Measurements from ENCODE around the gene CAV1.

Gene CAV1

DNA sequence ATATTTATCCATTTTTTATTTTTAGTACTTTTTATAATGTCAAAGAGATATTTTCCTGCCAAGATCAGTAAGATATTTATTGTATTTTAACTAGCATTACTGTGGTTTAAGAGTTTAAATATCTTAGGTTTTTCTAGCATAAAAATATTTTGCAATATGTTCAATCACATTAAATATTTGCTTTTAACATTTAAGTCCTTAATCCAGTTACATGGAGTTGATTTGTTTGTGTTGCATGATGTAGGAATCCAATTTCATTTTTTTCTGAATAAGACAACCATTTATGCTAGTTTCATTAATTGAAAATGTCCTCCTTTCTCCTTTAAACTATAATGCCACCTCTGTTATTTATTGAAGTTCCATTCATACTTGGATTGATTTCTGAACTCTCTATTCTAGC lies 41.8 kb downstream of the CAV1 start:
- Histone ChIP-seq H3K27me3 (replicated peaks in 2 of 5; ENCODE audit: control insufficient read depth in 4 of 5, insufficient read depth in 5 of 5, low read length in 4 of 5) (no peaks in the 10 kb centered on the region), H3K4me1 (ENCODE audit: control extremely low read depth in 1 of 4, control insufficient read depth in 4 of 4, insufficient read depth in 4 of 4, low read length in 3 of 4) (no peaks in the 10 kb centered on the region), H3K9me3 (ENCODE audit: control extremely low read depth in 1 of 5, control insufficient read depth in 4 of 5, insufficient read depth in 2 of 5, low read depth in 1 of 5, low read length in 4 of 5) (no peaks in the 10 kb centered on the region), H3K36me3 (ENCODE audit: control insufficient read depth in 4 of 4, insufficient read depth in 4 of 4, low read length in 3 of 4) (no peaks in the 10 kb centered on the region), H3K27ac (ENCODE audit: insufficient read depth in 1 of 2, low read depth in 1 of 2, low read length in 2 of 2, poor library complexity in 1 of 2, severe bottlenecking in 2 of 2) (no peak overlapping the region), H3K4me3 (ENCODE audit: control insufficient read depth in 1 of 7, extremely low read depth in 1 of 7, insufficient read depth in 4 of 7, low read depth in 2 of 7, low read length in 6 of 7) (no peak overlapping the region)
- DNase-seq, result no peak
- ChIA-PET CTCF (no interaction called here), POLR2A (no interaction called here)

DNA sequence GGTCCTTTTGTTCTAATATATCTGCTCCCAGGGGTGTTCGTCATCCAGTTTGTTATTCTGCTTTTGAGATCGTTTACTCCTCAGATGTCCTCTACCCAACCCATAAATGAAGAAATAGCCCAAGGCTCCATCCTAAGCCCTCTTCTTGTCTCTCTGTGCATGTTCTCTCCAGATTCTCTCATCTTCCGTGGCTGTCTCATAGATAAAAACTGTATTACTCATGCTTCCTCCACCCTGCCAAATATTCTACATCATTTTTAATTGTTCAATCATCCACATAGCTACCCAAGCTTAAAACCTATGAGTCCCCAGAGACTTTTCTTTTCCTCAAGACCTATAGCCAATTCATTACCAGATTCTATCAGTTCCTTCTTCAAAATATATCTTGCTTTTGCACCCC lies 44.9 kb downstream of the CAV1 start:
- no peak for DNase-seq
- no peaks in the 10 kb centered on the region for H3K36me3 ChIP-seq (ENCODE audit: control insufficient read depth in 4 of 4, insufficient read depth in 4 of 4, low read length in 3 of 4)
- H3K4me3 ChIP-seq (ENCODE audit: control insufficient read depth in 1 of 7, extremely low read depth in 1 of 7, insufficient read depth in 4 of 7, low read depth in 2 of 7, low read length in 6 of 7), result no peak overlapping the region
- no peaks in the 10 kb centered on the region for H3K9me3 ChIP-seq (ENCODE audit: control extremely low read depth in 1 of 5, control insufficient read depth in 4 of 5, insufficient read depth in 2 of 5, low read depth in 1 of 5, low read length in 4 of 5)
- H3K4me1 ChIP-seq (ENCODE audit: control extremely low read depth in 1 of 4, control insufficient read depth in 4 of 4, insufficient read depth in 4 of 4, low read length in 3 of 4), result peaks cover 0 to 7% (median 2%) of the 10 kb centered on the region in 4 experiments
- ChIA-PET POLR2A (no interaction called here), CTCF (no interaction called here)
- WGBS (ENCODE audit: insufficient coverage), result 93% methylated on average over 2 of the region's 3 CpGs
- H3K27me3 ChIP-seq (replicated peaks in 2 of 5; ENCODE audit: control insufficient read depth in 4 of 5, insufficient read depth in 5 of 5, low read length in 4 of 5), result no peaks in the 10 kb centered on the region
- no peak overlapping the region for H3K27ac ChIP-seq (ENCODE audit: insufficient read depth in 1 of 2, low read depth in 1 of 2, low read length in 2 of 2, poor library complexity in 1 of 2, severe bottlenecking in 2 of 2)

DNA sequence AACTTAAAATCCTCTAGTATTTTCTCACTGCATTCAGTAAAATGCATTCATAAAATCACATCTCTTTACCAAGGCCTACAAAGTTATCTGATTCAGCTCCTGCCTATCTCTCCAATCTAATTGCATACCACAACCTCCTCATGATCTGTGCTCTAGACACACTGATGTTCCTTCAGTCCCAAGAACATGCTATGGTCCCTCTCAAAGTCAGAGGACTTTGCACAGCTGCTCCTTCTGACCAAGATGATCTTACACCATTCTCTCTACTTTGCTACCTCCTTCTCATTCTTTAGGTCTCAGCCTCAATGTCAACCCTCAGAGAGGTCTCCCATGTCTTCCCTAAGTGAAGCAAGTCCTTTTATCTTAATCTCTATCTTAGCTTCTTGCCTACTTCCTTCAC lies 45.5 kb downstream of the CAV1 start:
- no peak overlapping the region for H3K4me3 ChIP-seq (ENCODE audit: control insufficient read depth in 1 of 7, extremely low read depth in 1 of 7, insufficient read depth in 4 of 7, low read depth in 2 of 7, low read length in 6 of 7)
- DNase-seq, result no peak
- H3K27ac ChIP-seq (ENCODE audit: insufficient read depth in 1 of 2, low read depth in 1 of 2, low read length in 2 of 2, poor library complexity in 1 of 2, severe bottlenecking in 2 of 2), result no peak overlapping the region
- no peaks in the 10 kb centered on the region for H3K9me3 ChIP-seq (ENCODE audit: control extremely low read depth in 1 of 5, control insufficient read depth in 4 of 5, insufficient read depth in 2 of 5, low read depth in 1 of 5, low read length in 4 of 5)
- ChIA-PET CTCF (no interaction called here), POLR2A (no interaction called here)
- H3K36me3 ChIP-seq (ENCODE audit: control insufficient read depth in 4 of 4, insufficient read depth in 4 of 4, low read length in 3 of 4), result no peaks in the 10 kb centered on the region
- peaks cover 0 to 7% (median 2%) of the 10 kb centered on the region in 4 experiments for H3K4me1 ChIP-seq (ENCODE audit: control extremely low read depth in 1 of 4, control insufficient read depth in 4 of 4, insufficient read depth in 4 of 4, low read length in 3 of 4)
- no peaks in the 10 kb centered on the region for H3K27me3 ChIP-seq (replicated peaks in 2 of 5; ENCODE audit: control insufficient read depth in 4 of 5, insufficient read depth in 5 of 5, low read length in 4 of 5)

DNA sequence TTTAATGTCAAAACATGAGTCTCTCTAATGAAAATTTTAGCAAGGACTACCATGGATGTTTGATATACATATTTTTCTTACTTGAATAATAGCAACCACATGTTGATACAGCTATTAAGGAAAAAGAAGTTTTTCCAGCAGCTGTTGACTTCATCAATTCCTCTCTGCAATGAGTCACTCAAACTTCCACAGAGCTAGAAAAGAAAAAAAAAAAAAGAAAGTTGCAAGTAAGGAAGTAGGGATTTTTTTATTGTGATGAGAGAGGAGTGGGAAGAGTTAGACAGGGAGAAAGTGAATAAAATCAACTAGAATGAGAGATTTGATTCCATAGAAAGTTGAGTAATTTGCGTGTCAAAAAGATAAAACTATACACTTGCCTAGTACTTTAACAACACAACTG lies 46.2 kb downstream of the CAV1 start:
- Histone ChIP-seq H3K27ac (ENCODE audit: insufficient read depth in 1 of 2, low read depth in 1 of 2, low read length in 2 of 2, poor library complexity in 1 of 2, severe bottlenecking in 2 of 2) (no peak overlapping the region), H3K27me3 (replicated peaks in 2 of 5; ENCODE audit: control insufficient read depth in 4 of 5, insufficient read depth in 5 of 5, low read length in 4 of 5) (no peaks in the 10 kb centered on the region), H3K4me3 (ENCODE audit: control insufficient read depth in 1 of 7, extremely low read depth in 1 of 7, insufficient read depth in 4 of 7, low read depth in 2 of 7, low read length in 6 of 7) (no peak overlapping the region), H3K36me3 (ENCODE audit: control insufficient read depth in 4 of 4, insufficient read depth in 4 of 4, low read length in 3 of 4) (no peaks in the 10 kb centered on the region), H3K9me3 (ENCODE audit: control extremely low read depth in 1 of 5, control insufficient read depth in 4 of 5, insufficient read depth in 2 of 5, low read depth in 1 of 5, low read length in 4 of 5) (no peaks in the 10 kb centered on the region), H3K4me1 (ENCODE audit: control extremely low read depth in 1 of 4, control insufficient read depth in 4 of 4, insufficient read depth in 4 of 4, low read length in 3 of 4) (peaks cover 0 to 7% (median 2%) of the 10 kb centered on the region in 4 experiments)
- ChIA-PET CTCF (no interaction called here), POLR2A (no interaction called here)
- DNase-seq, result no peak
- WGBS (ENCODE audit: insufficient coverage), result no CpG with 5 or more reads among the region's 1 CpG

DNA sequence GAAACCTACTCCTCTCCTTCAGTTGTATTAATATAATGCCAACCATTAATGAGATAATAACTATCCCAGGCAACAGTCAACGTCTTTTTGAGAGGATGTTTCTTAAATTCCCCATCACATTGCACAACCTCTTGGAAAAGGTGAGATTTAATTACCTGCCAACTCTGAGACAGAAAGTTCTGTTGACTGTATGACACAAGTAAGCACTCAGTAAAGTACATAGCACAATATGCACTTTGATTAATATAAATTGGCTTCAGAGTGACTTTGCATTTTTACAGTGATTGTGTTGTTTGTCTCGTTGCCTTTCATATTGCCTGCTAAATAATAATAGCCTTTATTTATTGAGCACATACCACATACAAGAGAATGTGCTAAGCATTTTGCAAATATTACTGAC lies 46.7 kb downstream of the CAV1 start:
- Histone ChIP-seq H3K27ac (ENCODE audit: insufficient read depth in 1 of 2, low read depth in 1 of 2, low read length in 2 of 2, poor library complexity in 1 of 2, severe bottlenecking in 2 of 2) (no peak overlapping the region), H3K9me3 (ENCODE audit: control extremely low read depth in 1 of 5, control insufficient read depth in 4 of 5, insufficient read depth in 2 of 5, low read depth in 1 of 5, low read length in 4 of 5) (no peaks in the 10 kb centered on the region), H3K4me1 (ENCODE audit: control extremely low read depth in 1 of 4, control insufficient read depth in 4 of 4, insufficient read depth in 4 of 4, low read length in 3 of 4) (peaks cover 0 to 7% (median 2%) of the 10 kb centered on the region in 4 experiments), H3K4me3 (ENCODE audit: control insufficient read depth in 1 of 7, extremely low read depth in 1 of 7, insufficient read depth in 4 of 7, low read depth in 2 of 7, low read length in 6 of 7) (no peak overlapping the region), H3K36me3 (ENCODE audit: control insufficient read depth in 4 of 4, insufficient read depth in 4 of 4, low read length in 3 of 4) (no peaks in the 10 kb centered on the region), H3K27me3 (replicated peaks in 2 of 5; ENCODE audit: control insufficient read depth in 4 of 5, insufficient read depth in 5 of 5, low read length in 4 of 5) (no peaks in the 10 kb centered on the region)
- WGBS (ENCODE audit: insufficient coverage), result no CpG with 5 or more reads among the region's 2 CpGs
- POLR2A ChIA-PET, result no interaction called here
- CTCF ChIA-PET, result no interaction called here
- no peak for DNase-seq

DNA sequence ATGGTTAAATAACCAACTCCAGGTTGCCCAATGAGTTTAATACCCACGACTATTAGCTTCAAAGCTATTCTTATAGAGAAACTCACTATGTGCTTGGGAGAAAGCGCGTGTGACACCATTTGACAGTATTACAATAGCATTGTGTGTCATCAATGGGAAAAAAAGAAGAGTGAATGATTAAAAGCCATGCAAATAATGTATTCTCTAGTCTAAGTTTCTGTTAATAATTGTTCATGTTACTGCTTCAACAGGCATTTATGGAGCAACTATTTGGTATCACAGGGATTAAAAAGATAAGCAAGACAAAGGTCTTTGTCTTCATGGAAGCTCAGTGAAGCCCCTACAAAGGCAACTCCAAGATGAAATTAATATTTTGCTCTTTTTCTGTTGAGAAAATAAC lies 47.2 kb downstream of the CAV1 start:
- no peak for DNase-seq
- 100% methylated on average over 3 of the region's 3 CpGs for WGBS (ENCODE audit: insufficient coverage)
- peaks cover 0 to 7% (median 2%) of the 10 kb centered on the region in 4 experiments for H3K4me1 ChIP-seq (ENCODE audit: control extremely low read depth in 1 of 4, control insufficient read depth in 4 of 4, insufficient read depth in 4 of 4, low read length in 3 of 4)
- ChIA-PET POLR2A (no interaction called here), CTCF (interaction anchor here (2.1 kb wide), 1 partner anchor 10 kb away, joined by 4 read pairs; no protein-coding TSS in a partner anchor)
- H3K36me3 ChIP-seq (ENCODE audit: control insufficient read depth in 4 of 4, insufficient read depth in 4 of 4, low read length in 3 of 4), result no peaks in the 10 kb centered on the region
- no peak overlapping the region for H3K27ac ChIP-seq (ENCODE audit: insufficient read depth in 1 of 2, low read depth in 1 of 2, low read length in 2 of 2, poor library complexity in 1 of 2, severe bottlenecking in 2 of 2)
- H3K9me3 ChIP-seq (ENCODE audit: control extremely low read depth in 1 of 5, control insufficient read depth in 4 of 5, insufficient read depth in 2 of 5, low read depth in 1 of 5, low read length in 4 of 5), result no peaks in the 10 kb centered on the region
- H3K4me3 ChIP-seq (ENCODE audit: control insufficient read depth in 1 of 7, extremely low read depth in 1 of 7, insufficient read depth in 4 of 7, low read depth in 2 of 7, low read length in 6 of 7), result no peak overlapping the region
- H3K27me3 ChIP-seq (replicated peaks in 2 of 5; ENCODE audit: control insufficient read depth in 4 of 5, insufficient read depth in 5 of 5, low read length in 4 of 5), result no peaks in the 10 kb centered on the region

DNA sequence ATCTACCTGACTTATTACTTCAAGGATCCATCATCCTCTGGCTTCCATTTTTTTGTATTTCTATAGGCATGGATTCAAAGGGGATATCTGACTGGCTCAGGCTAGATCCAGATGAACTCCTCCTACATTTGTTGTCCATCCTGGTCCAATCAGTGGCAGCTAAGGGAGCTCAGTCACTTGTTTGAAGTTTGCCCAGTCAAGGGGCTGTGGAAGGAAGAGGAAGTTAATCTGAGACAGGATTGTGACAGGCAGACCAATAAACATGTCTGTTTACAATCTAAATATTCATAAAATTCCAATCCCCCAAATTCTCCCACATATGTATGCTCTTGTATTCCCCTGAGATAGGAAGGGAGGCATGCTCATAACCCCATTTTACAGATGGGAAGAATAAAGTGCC lies 48.7 kb downstream of the CAV1 start:
- no peak overlapping the region for H3K4me3 ChIP-seq (ENCODE audit: control insufficient read depth in 1 of 7, extremely low read depth in 1 of 7, insufficient read depth in 4 of 7, low read depth in 2 of 7, low read length in 6 of 7)
- ChIA-PET CTCF (interaction anchor here (0.8 to 2.1 kb wide), 2 partner anchors 11 to 47 kb away, joined by 3 to 4 read pairs; no protein-coding TSS in a partner anchor), POLR2A (no interaction called here)
- H3K9me3 ChIP-seq (ENCODE audit: control extremely low read depth in 1 of 5, control insufficient read depth in 4 of 5, insufficient read depth in 2 of 5, low read depth in 1 of 5, low read length in 4 of 5), result no peaks in the 10 kb centered on the region
- no peaks in the 10 kb centered on the region for H3K27me3 ChIP-seq (replicated peaks in 2 of 5; ENCODE audit: control insufficient read depth in 4 of 5, insufficient read depth in 5 of 5, low read length in 4 of 5)
- DNase-seq, result peak in 2 of 3 donors; percentile 33 to 39
- H3K27ac ChIP-seq (ENCODE audit: insufficient read depth in 1 of 2, low read depth in 1 of 2, low read length in 2 of 2, poor library complexity in 1 of 2, severe bottlenecking in 2 of 2), result no peak overlapping the region
- peaks cover 0 to 7% (median 2%) of the 10 kb centered on the region in 4 experiments for H3K4me1 ChIP-seq (ENCODE audit: control extremely low read depth in 1 of 4, control insufficient read depth in 4 of 4, insufficient read depth in 4 of 4, low read length in 3 of 4)
- H3K36me3 ChIP-seq (ENCODE audit: control insufficient read depth in 4 of 4, insufficient read depth in 4 of 4, low read length in 3 of 4), result no peaks in the 10 kb centered on the region
